H1 (cell line): Measurements from ENCODE around the gene LARGE2.

Source experiments
- CREB1 ChIP-seq: IDR thresholded peaks from 2 replicates; pipeline ENCODE4 v1.6.1; 2012; ENCODE audit warnings: inconsistent platforms
- POLR2AphosphoS5 ChIP-seq: IDR thresholded peaks from 2 replicates; pipeline ENCODE4 v1.6.1; 2011; ENCODE audit warnings: low read depth, low read length
- ZNF274 ChIP-seq: IDR thresholded peaks from 2 replicates; pipeline ENCODE4 v1.7.0; 2012; ENCODE audit warnings: low read length, borderline replicate concordance; ENCODE audit errors: extremely low read depth
- TF ChIP-seq, protein P1 (sequence below): IDR thresholded peaks from 2 replicates; pipeline ENCODE4 v1.6.1; 2012; ENCODE audit warnings: low read length, inconsistent platforms

GRCh38 chr11:45973601-45974000, 51.1 kb downstream of the LARGE2 start:
- TF ChIP-seq POLR2AphosphoS5, result no peak
- no peak for TF ChIP-seq CREB1
- TF ChIP-seq ZNF274, result no peak
- TF ChIP-seq, protein P1, sequence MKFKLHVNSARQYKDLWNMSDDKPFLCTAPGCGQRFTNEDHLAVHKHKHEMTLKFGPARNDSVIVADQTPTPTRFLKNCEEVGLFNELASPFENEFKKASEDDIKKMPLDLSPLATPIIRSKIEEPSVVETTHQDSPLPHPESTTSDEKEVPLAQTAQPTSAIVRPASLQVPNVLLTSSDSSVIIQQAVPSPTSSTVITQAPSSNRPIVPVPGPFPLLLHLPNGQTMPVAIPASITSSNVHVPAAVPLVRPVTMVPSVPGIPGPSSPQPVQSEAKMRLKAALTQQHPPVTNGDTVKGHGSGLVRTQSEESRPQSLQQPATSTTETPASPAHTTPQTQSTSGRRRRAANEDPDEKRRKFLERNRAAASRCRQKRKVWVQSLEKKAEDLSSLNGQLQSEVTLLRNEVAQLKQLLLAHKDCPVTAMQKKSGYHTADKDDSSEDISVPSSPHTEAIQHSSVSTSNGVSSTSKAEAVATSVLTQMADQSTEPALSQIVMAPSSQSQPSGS, result no peak
